MCF 10A (cell line): ENCODE data around the gene DRGX. TPM values are rescaled to one million over a fixed set of nuclear protein-coding genes. Genes with fewer than 3 reads are reported as not detected.

Source experiments
- BruUV-seq: library from RNA; stranded (reverse); fragments of 400-500 nt; replicated peaks from 2 replicates; lab custom pipeline; 2021; lab: Mats Ljungman, UMichigan
- CTCF ChIA-PET: fragments of 300-600 bp; sonication (Branson Sonifier 250); formaldehyde crosslinking; extraction: SDS; loops from one replicate; lab custom pipeline; 2021; ENCODE audit warnings: antibody characterized with exemption, inconsistent platforms; lab: Yijun Ruan, JAX
- POLR2A ChIA-PET: fragments of 300-600, 350-650 bp; sonication (Branson Sonifier 250); formaldehyde crosslinking; extraction: SDS; loops from one replicate; lab custom pipeline; 2020; ENCODE audit warnings: antibody characterized with exemption, inconsistent platforms; lab: Yijun Ruan, JAX
- DNase-seq: peaks from one replicate; pipeline ENCODE4 v3.0.0-alpha.2; 2018; ENCODE audit not compliant: unreplicated experiment
- H3K27ac Mint-ChIP-seq: one replicate; pipeline ENCODE4 v1.8.0; 2022; ENCODE audit warnings: mild to moderate bottlenecking, low read depth, mixed read lengths; ENCODE audit not compliant: unreplicated experiment
- H3K27me3 Mint-ChIP-seq: one replicate; pipeline ENCODE4 v1.8.0; 2022; ENCODE audit warnings: mixed read lengths; ENCODE audit not compliant: insufficient read depth, unreplicated experiment
- H3K36me3 Mint-ChIP-seq: one replicate; pipeline ENCODE4 v1.8.0; 2022; ENCODE audit warnings: mild to moderate bottlenecking, moderate library complexity, mixed read lengths; ENCODE audit not compliant: insufficient read depth, unreplicated experiment
- H3K4me1 Mint-ChIP-seq: one replicate; pipeline ENCODE4 v1.8.0; 2022; ENCODE audit warnings: mixed read lengths; ENCODE audit not compliant: insufficient read depth, unreplicated experiment
- H3K4me3 Mint-ChIP-seq: one replicate; pipeline ENCODE4 v1.8.0; 2022; ENCODE audit warnings: mild to moderate bottlenecking, moderate library complexity, mixed read lengths; ENCODE audit not compliant: unreplicated experiment
- H3K9me3 Mint-ChIP-seq: one replicate; pipeline ENCODE4 v1.8.0; 2022; ENCODE audit warnings: mixed read lengths; ENCODE audit not compliant: unreplicated experiment
- CTCF ChIP-seq: fragments of 200-600 bp; IDR thresholded peaks from one replicate; pipeline ENCODE4 v1.8.0; 2022; ENCODE audit warnings: antibody characterized with exemption, mild to moderate bottlenecking; ENCODE audit not compliant: unreplicated experiment
- intact Hi-C: fragments of 100-400 bp; cut with micrococcal nuclease; formaldehyde crosslinking; loops from 2 replicates; pipeline ENCODE4 v1.14.1; 2022
- total RNA-seq: library from RNA; stranded (reverse); gene quantifications from 2 replicates; pipeline ENCODE4 v1.2.3, GENCODE V29; 2022

The DRGX gene
- total RNA-seq, 1 experiment from 2014 or later, result not detected

GRCh38 chr10:49322371-49323170, 73.3 kb downstream of the DRGX start:
- H3K27ac Mint-ChIP-seq, result no peak overlapping the region
- no peak overlapping the region for H3K4me3 Mint-ChIP-seq
- DNase-seq, result no peak
- H3K9me3 Mint-ChIP-seq, result no peaks in the 10 kb centered on the region
- no TSS peak for BruUV-seq
- POLR2A ChIA-PET, result no interaction called here
- no peak for TF ChIP-seq CTCF
- CTCF ChIA-PET, result interaction anchor here (1.0 kb wide), 1 partner anchor 85 kb away, joined by 3 read pairs; no protein-coding TSS in a partner anchor
- H3K36me3 Mint-ChIP-seq, result no peaks in the 10 kb centered on the region
- H3K27me3 Mint-ChIP-seq, result peaks cover 52% of the 10 kb centered on the region
- intact Hi-C loops, result no loop called here
- H3K4me1 Mint-ChIP-seq, result no peaks in the 10 kb centered on the region

GRCh38 chr10:49321021-49321420, 74.9 kb downstream of the DRGX start:
- ChIA-PET POLR2A (interaction anchor here (0.6 kb wide), 1 partner anchor 46 kb away, joined by 4 read pairs; no protein-coding TSS in a partner anchor), CTCF (no interaction called here)
- no peak overlapping the region for H3K4me3 Mint-ChIP-seq
- DNase-seq, result no peak
- no peak overlapping the region for H3K27ac Mint-ChIP-seq
- H3K9me3 Mint-ChIP-seq, result no peaks in the 10 kb centered on the region
- intact Hi-C loops, result no loop called here
- no TSS peak for BruUV-seq
- TF ChIP-seq CTCF, result no peak
- H3K36me3 Mint-ChIP-seq, result no peaks in the 10 kb centered on the region
- H3K27me3 Mint-ChIP-seq, result peaks cover 52% of the 10 kb centered on the region
- H3K4me1 Mint-ChIP-seq, result no peaks in the 10 kb centered on the region

- ChIA-PET CTCF (no interaction called here), POLR2A (no interaction called here)
- no peaks in the 10 kb centered on the region for H3K4me1 Mint-ChIP-seq
- no TSS peak for BruUV-seq
- intact Hi-C loops, result no loop called here
- H3K36me3 Mint-ChIP-seq, result no peaks in the 10 kb centered on the region
- H3K9me3 Mint-ChIP-seq, result no peaks in the 10 kb centered on the region
- peaks cover 52% of the 10 kb centered on the region for H3K27me3 Mint-ChIP-seq
- no peak overlapping the region for H3K4me3 Mint-ChIP-seq
- TF ChIP-seq CTCF, result no peak
- DNase-seq, result no peak
- no peak overlapping the region for H3K27ac Mint-ChIP-seq
These were observed 75.7 kb downstream of the DRGX start for GRCh38 chr10:49320191-49320590.

- ChIA-PET POLR2A (no interaction called here), CTCF (no interaction called here)
- Mint-ChIP-seq H3K9me3 (no peaks in the 10 kb centered on the region), H3K27me3 (peaks cover 45% of the 10 kb centered on the region), H3K27ac (no peak overlapping the region), H3K36me3 (no peaks in the 10 kb centered on the region), H3K4me1 (no peaks in the 10 kb centered on the region), H3K4me3 (no peak overlapping the region)
- no TSS peak for BruUV-seq
- DNase-seq, result no peak
- no peak for TF ChIP-seq CTCF
- intact Hi-C loops, result no loop called here
These were observed 76.7 kb downstream of the DRGX start for GRCh38 chr10:49319206-49319605.
